BLaER1 (cell line): ENCODE data around the gene PLPPR5.

Experiments
- H3K27ac ChIP-seq: shearing (Covaris generic); formaldehyde crosslinking; 2 replicates; pipeline ENCODE4 v1.8.1; 2022
- H3K27me3 ChIP-seq: shearing (Covaris generic); formaldehyde crosslinking; 2 replicates; pipeline ENCODE4 v1.8.1; 2022
- H3K36me3 ChIP-seq: shearing (Covaris generic); formaldehyde crosslinking; 2 replicates; pipeline ENCODE4 v1.8.1; 2022
- H3K4me1 ChIP-seq: shearing (Covaris generic); formaldehyde crosslinking; 2 replicates; pipeline ENCODE4 v1.8.1; 2022
- H3K4me2 ChIP-seq: shearing (Covaris generic); formaldehyde crosslinking; 2 replicates; pipeline ENCODE4 v1.8.1; 2022
- H3K4me3 ChIP-seq: shearing (Covaris generic); formaldehyde crosslinking; 2 replicates; pipeline ENCODE4 v1.8.1; 2022
- H3K9ac ChIP-seq: shearing (Covaris generic); formaldehyde crosslinking; 2 replicates; pipeline ENCODE4 v1.8.1; 2022
- H3K9me3 ChIP-seq: shearing (Covaris generic); formaldehyde crosslinking; 2 replicates; pipeline ENCODE4 v1.8.1; 2022
- H4K20me1 ChIP-seq: shearing (Covaris generic); formaldehyde crosslinking; 2 replicates; pipeline ENCODE4 v1.8.1; 2022
- Cebpa-rat ChIP-seq: shearing (Covaris generic); IDR thresholded peaks from 2 replicates; pipeline ENCODE4 v1.8.1; 2022

Gene PLPPR5

GRCh38 chr1:98920441-98921110, 84.1 kb downstream of the PLPPR5 start:
- H3K27me3 ChIP-seq = no peaks in the 10 kb centered on the region
- no peak overlapping the region for H3K27ac ChIP-seq
- no peak for TF ChIP-seq Cebpa-rat
- no peak overlapping the region for H3K9ac ChIP-seq
- no peaks in the 10 kb centered on the region for H3K36me3 ChIP-seq
- H4K20me1 ChIP-seq = no peaks in the 10 kb centered on the region
- no peak overlapping the region for H3K4me2 ChIP-seq
- H3K4me3 ChIP-seq = no peak overlapping the region
- no peaks in the 10 kb centered on the region for H3K4me1 ChIP-seq
- H3K9me3 ChIP-seq = no peaks in the 10 kb centered on the region

- TF ChIP-seq Cebpa-rat = no peak
- no peaks in the 10 kb centered on the region for H3K27me3 ChIP-seq
- no peak overlapping the region for H3K4me2 ChIP-seq
- H3K36me3 ChIP-seq = no peaks in the 10 kb centered on the region
- no peak overlapping the region for H3K9ac ChIP-seq
- H4K20me1 ChIP-seq = no peaks in the 10 kb centered on the region
- H3K4me3 ChIP-seq = no peak overlapping the region
- no peaks in the 10 kb centered on the region for H3K4me1 ChIP-seq
- H3K9me3 ChIP-seq = no peaks in the 10 kb centered on the region
- H3K27ac ChIP-seq = no peak overlapping the region
Measured at GRCh38 chr1:98919652-98920051, 85.0 kb downstream of the PLPPR5 start.

GRCh38 chr1:98919211-98919610, 85.5 kb downstream of the PLPPR5 start:
- Histone ChIP-seq H3K4me1 (no peaks in the 10 kb centered on the region), H3K9me3 (no peaks in the 10 kb centered on the region), H4K20me1 (no peaks in the 10 kb centered on the region), H3K9ac (no peak overlapping the region), H3K27me3 (no peaks in the 10 kb centered on the region), H3K4me2 (no peak overlapping the region), H3K4me3 (no peak overlapping the region), H3K27ac (no peak overlapping the region), H3K36me3 (no peaks in the 10 kb centered on the region)
- TF ChIP-seq Cebpa-rat = no peak

GRCh38 chr1:98914547-98914946, 90.1 kb downstream of the PLPPR5 start:
- TF ChIP-seq Cebpa-rat = no peak

GRCh38 chr1:98910827-98911226, 93.8 kb downstream of the PLPPR5 start:
- H3K27me3 ChIP-seq = no peaks in the 10 kb centered on the region
- no peaks in the 10 kb centered on the region for H3K9me3 ChIP-seq
- no peak for TF ChIP-seq Cebpa-rat
- H3K4me1 ChIP-seq = no peaks in the 10 kb centered on the region
- no peak overlapping the region for H3K9ac ChIP-seq
- no peaks in the 10 kb centered on the region for H3K36me3 ChIP-seq
- no peak overlapping the region for H3K4me2 ChIP-seq
- no peaks in the 10 kb centered on the region for H4K20me1 ChIP-seq
- no peak overlapping the region for H3K4me3 ChIP-seq
- H3K27ac ChIP-seq = no peak overlapping the region

More at GRCh38 chr1:98914547-98914946, 90.1 kb downstream of the PLPPR5 start:
- Histone ChIP-seq H3K4me3 (no peak overlapping the region), H3K36me3 (no peaks in the 10 kb centered on the region), H3K9ac (no peak overlapping the region), H3K4me1 (no peaks in the 10 kb centered on the region), H3K27ac (no peak overlapping the region), H4K20me1 (no peaks in the 10 kb centered on the region), H3K4me2 (no peak overlapping the region), H3K27me3 (no peaks in the 10 kb centered on the region), H3K9me3 (no peaks in the 10 kb centered on the region)

GRCh38 chr1:98908980-98909379, 95.7 kb downstream of the PLPPR5 start:
- no peaks in the 10 kb centered on the region for H4K20me1 ChIP-seq

GRCh38 chr1:98906809-98907208, 97.9 kb downstream of the PLPPR5 start:
- Histone ChIP-seq H3K36me3 (no peaks in the 10 kb centered on the region), H3K4me2 (no peak overlapping the region), H3K27ac (no peak overlapping the region), H3K4me1 (no peaks in the 10 kb centered on the region), H3K27me3 (no peaks in the 10 kb centered on the region), H3K9ac (no peak overlapping the region), H4K20me1 (no peaks in the 10 kb centered on the region), H3K9me3 (no peaks in the 10 kb centered on the region), H3K4me3 (no peak overlapping the region)
- TF ChIP-seq Cebpa-rat = no peak

More at GRCh38 chr1:98908980-98909379, 95.7 kb downstream of the PLPPR5 start:
- H3K9ac ChIP-seq = no peak overlapping the region
- TF ChIP-seq Cebpa-rat = no peak
- no peak overlapping the region for H3K27ac ChIP-seq
- no peak overlapping the region for H3K4me3 ChIP-seq
- H3K4me1 ChIP-seq = no peaks in the 10 kb centered on the region
- no peak overlapping the region for H3K4me2 ChIP-seq
- H3K27me3 ChIP-seq = no peaks in the 10 kb centered on the region
- no peaks in the 10 kb centered on the region for H3K36me3 ChIP-seq
- no peaks in the 10 kb centered on the region for H3K9me3 ChIP-seq

GRCh38 chr1:98906361-98906760, 98.3 kb downstream of the PLPPR5 start:
- Histone ChIP-seq H3K36me3 (no peaks in the 10 kb centered on the region), H3K27me3 (no peaks in the 10 kb centered on the region), H3K9ac (no peak overlapping the region), H3K4me3 (no peak overlapping the region), H3K9me3 (no peaks in the 10 kb centered on the region), H4K20me1 (no peaks in the 10 kb centered on the region), H3K4me2 (no peak overlapping the region), H3K27ac (no peak overlapping the region), H3K4me1 (no peaks in the 10 kb centered on the region)
- TF ChIP-seq Cebpa-rat = no peak

- Histone ChIP-seq H3K9me3 (no peaks in the 10 kb centered on the region), H3K27me3 (no peaks in the 10 kb centered on the region), H3K4me1 (no peaks in the 10 kb centered on the region), H3K4me3 (no peak overlapping the region), H3K27ac (no peak overlapping the region), H3K9ac (no peak overlapping the region), H3K4me2 (no peak overlapping the region), H3K36me3 (no peaks in the 10 kb centered on the region), H4K20me1 (no peaks in the 10 kb centered on the region)
- no peak for TF ChIP-seq Cebpa-rat
Measured at GRCh38 chr1:98904684-98905083, 100.0 kb downstream of the PLPPR5 start.

- no peaks in the 10 kb centered on the region for H3K27me3 ChIP-seq
- no peaks in the 10 kb centered on the region for H3K4me1 ChIP-seq
- H4K20me1 ChIP-seq = no peaks in the 10 kb centered on the region
- no peak for TF ChIP-seq Cebpa-rat
- no peak overlapping the region for H3K9ac ChIP-seq
- no peaks in the 10 kb centered on the region for H3K9me3 ChIP-seq
- no peak overlapping the region for H3K4me3 ChIP-seq
- no peak overlapping the region for H3K4me2 ChIP-seq
- H3K27ac ChIP-seq = no peak overlapping the region
- H3K36me3 ChIP-seq = no peaks in the 10 kb centered on the region
Measured at GRCh38 chr1:98903726-98904125, 100.9 kb downstream of the PLPPR5 start.

- Histone ChIP-seq H3K36me3 (no peaks in the 10 kb centered on the region), H3K9ac (no peak overlapping the region), H3K9me3 (no peaks in the 10 kb centered on the region), H3K27me3 (no peaks in the 10 kb centered on the region), H3K4me1 (no peaks in the 10 kb centered on the region), H3K27ac (no peak overlapping the region), H3K4me3 (no peak overlapping the region), H4K20me1 (no peaks in the 10 kb centered on the region), H3K4me2 (no peak overlapping the region)
- no peak for TF ChIP-seq Cebpa-rat
Measured at GRCh38 chr1:98903261-98903660, 101.4 kb downstream of the PLPPR5 start.
